Activated CD4-positive, alpha-beta memory T cell treated with anti-CD3 and anti-CD28 coated beads, Interleukin-2, amount 10 ng/mL, durations not matched to agents 7 days and 5 days (primary cell): ENCODE results near the gene THOC7. TPM values are rescaled to one million over a fixed set of nuclear protein-coding genes. Genes with fewer than 3 reads are reported as not detected.

Source experiments
- CTCF ChIA-PET: fragments of 350-600 bp; sonication (Branson Sonifier 250); formaldehyde crosslinking; loops from one replicate; lab custom pipeline; 2021; ENCODE audit warnings: antibody characterized with exemption, inconsistent platforms; lab: Charles Lee
- POLR2A ChIA-PET: fragments of 350-600 bp; sonication (Branson Sonifier 250); formaldehyde crosslinking; loops from one replicate; lab custom pipeline; 2021; ENCODE audit warnings: antibody characterized with exemption; lab: Charles Lee
- DNase-seq: peaks from one replicate; pipeline ENCODE4 v3.0.0-alpha.2; 2020
- H3K27ac Mint-ChIP-seq: one replicate; pipeline ENCODE4 v1.8.0; 2021; ENCODE audit warnings: mild to moderate bottlenecking, mixed read lengths
- H3K27me3 Mint-ChIP-seq: one replicate; pipeline ENCODE4 v1.8.0; 2021; ENCODE audit warnings: mixed read lengths
- H3K36me3 Mint-ChIP-seq: one replicate; pipeline ENCODE4 v1.8.0; 2021; ENCODE audit warnings: low read depth, mixed read lengths
- H3K4me1 Mint-ChIP-seq: one replicate; pipeline ENCODE4 v1.8.0; 2021; ENCODE audit warnings: mixed read lengths
- H3K4me3 Mint-ChIP-seq: one replicate; pipeline ENCODE4 v1.8.0; 2021; ENCODE audit warnings: mild to moderate bottlenecking, mixed read lengths
- H3K9me3 Mint-ChIP-seq: one replicate; pipeline ENCODE4 v1.8.0; 2021; ENCODE audit warnings: mixed read lengths
- total RNA-seq, 2 experiments: library from RNA; stranded (reverse); gene quantifications; one replicate each; pipeline ENCODE4 v1.2.3, GENCODE V29; 2021

THOC7 gene
- total RNA-seq, 2 experiments from 2014 or later, result 78.4 to 79.2 TPM

DNA sequence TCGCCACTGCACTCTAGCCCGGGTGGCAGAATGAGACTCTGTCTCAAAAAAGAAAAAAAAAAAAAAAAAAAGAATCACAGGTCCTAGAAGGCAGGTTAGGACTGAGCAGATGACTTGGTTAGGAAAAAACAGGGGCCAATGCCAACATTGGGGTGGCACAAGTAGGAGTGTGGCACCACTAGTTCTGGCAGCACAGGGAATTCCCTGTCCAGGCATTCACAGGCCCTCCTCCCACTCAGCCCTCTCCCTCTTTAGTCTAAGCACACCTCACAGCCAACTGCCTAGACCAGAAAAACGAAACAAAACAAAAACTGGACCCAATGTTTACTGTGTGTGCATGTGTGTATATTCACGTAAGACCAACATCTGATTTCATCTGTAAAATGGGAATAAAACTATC, 10.5 kb downstream of the THOC7 start:
- no peak for DNase-seq
- Mint-ChIP-seq H3K27me3 (no peaks in the 10 kb centered on the region), H3K9me3 (no peaks in the 10 kb centered on the region), H3K36me3 (peaks cover 18% of the 10 kb centered on the region), H3K27ac (no peak overlapping the region), H3K4me1 (peaks cover 15% of the 10 kb centered on the region), H3K4me3 (no peak overlapping the region)
- ChIA-PET CTCF (no interaction called here), POLR2A (no interaction called here)

- Mint-ChIP-seq H3K9me3 (no peaks in the 10 kb centered on the region), H3K4me1 (peaks cover 12% of the 10 kb centered on the region), H3K27ac (no peak overlapping the region), H3K27me3 (no peaks in the 10 kb centered on the region), H3K4me3 (no peak overlapping the region), H3K36me3 (peaks cover 18% of the 10 kb centered on the region)
- ChIA-PET CTCF (no interaction called here), POLR2A (no interaction called here)
- no peak for DNase-seq
These were observed 12.3 kb downstream of the THOC7 start for GRCh38 chr3:63851287-63851686.

DNA sequence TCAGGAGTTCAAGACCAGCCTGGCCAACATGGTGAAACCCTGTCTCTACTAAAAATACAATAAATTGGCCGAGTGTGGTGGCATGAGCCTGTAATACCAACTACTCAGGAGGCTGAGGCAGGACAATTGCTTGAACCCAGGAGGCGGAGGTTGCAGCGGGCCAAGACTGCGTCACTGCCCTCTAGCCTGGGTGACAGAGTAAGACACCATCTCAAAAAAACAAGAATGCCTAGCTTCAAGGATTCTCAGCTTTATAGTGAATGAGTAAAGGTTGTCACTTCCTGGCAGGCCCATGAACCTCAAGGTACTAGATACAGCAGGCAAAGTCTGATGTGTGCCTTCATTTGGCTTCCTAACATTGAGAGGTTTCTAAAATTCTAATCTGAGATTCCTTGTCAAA, 14.4 kb downstream of the THOC7 start:
- H3K36me3 Mint-ChIP-seq, result peaks cover 21% of the 10 kb centered on the region
- H3K27ac Mint-ChIP-seq, result no peak overlapping the region
- no peaks in the 10 kb centered on the region for H3K27me3 Mint-ChIP-seq
- H3K9me3 Mint-ChIP-seq, result no peaks in the 10 kb centered on the region
- DNase-seq, result no peak
- no peaks in the 10 kb centered on the region for H3K4me1 Mint-ChIP-seq
- no peak overlapping the region for H3K4me3 Mint-ChIP-seq
- POLR2A ChIA-PET, result interaction anchor here (1.2 kb wide), 1 partner anchor 22 kb away, joined by 3 read pairs; no protein-coding TSS in a partner anchor
- CTCF ChIA-PET, result no interaction called here

DNA sequence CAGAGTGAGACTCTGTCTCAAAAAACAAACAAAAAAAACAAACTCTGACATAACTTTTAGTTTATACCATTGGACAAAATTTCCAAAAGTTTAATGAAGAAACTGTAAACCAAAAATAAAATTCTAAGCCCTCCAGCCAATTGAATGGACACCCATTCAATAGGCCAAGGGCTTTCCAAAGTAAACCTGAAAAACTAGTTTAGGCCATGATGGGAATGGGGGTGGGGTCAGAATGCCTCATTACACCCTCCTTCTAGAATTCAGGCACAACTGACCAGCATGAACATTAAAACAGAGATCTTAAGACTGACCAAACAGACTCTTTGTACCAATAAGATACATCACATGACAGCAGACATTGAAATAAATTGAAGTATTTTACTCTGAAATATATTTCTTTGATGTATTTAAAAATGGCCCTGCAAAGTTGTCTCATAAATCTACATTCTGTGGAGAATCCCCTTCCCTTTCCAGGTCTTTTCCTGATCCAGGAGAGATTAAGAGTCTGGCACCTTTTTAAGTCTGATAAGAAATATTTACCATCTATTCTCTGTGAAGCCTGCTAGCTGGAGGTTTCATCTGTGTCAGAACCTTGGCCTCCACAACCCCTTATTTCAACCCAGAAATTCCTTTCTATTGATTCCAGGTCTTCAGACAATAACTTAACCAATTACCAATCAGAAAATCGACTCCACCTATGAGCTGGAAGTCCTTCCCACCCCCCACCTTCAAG, 15.7 kb downstream of the THOC7 start:
- CTCF ChIA-PET, result interaction anchor here (0.6 to 1.3 kb wide), 2 partner anchors 176 to 312 kb away, joined by 3 read pairs; no protein-coding TSS in a partner anchor
- POLR2A ChIA-PET, result interaction anchor here (1.2 kb wide), 1 partner anchor 23 kb away, joined by 3 read pairs; no protein-coding TSS in a partner anchor
- Mint-ChIP-seq H3K4me3 (no peak overlapping the region), H3K4me1 (no peaks in the 10 kb centered on the region), H3K27me3 (no peaks in the 10 kb centered on the region), H3K36me3 (peaks cover 26% of the 10 kb centered on the region), H3K9me3 (no peaks in the 10 kb centered on the region), H3K27ac (no peak overlapping the region)
- DNase-seq, result no peak

- H3K27ac Mint-ChIP-seq, result no peak overlapping the region
- no peaks in the 10 kb centered on the region for H3K9me3 Mint-ChIP-seq
- H3K27me3 Mint-ChIP-seq, result no peaks in the 10 kb centered on the region
- ChIA-PET CTCF (no interaction called here), POLR2A (no interaction called here)
- peaks cover 19% of the 10 kb centered on the region for H3K36me3 Mint-ChIP-seq
- no peaks in the 10 kb centered on the region for H3K4me1 Mint-ChIP-seq
- no peak overlapping the region for H3K4me3 Mint-ChIP-seq
- no peak for DNase-seq
These were observed 18.4 kb downstream of the THOC7 start for GRCh38 chr3:63845215-63845614.

DNA sequence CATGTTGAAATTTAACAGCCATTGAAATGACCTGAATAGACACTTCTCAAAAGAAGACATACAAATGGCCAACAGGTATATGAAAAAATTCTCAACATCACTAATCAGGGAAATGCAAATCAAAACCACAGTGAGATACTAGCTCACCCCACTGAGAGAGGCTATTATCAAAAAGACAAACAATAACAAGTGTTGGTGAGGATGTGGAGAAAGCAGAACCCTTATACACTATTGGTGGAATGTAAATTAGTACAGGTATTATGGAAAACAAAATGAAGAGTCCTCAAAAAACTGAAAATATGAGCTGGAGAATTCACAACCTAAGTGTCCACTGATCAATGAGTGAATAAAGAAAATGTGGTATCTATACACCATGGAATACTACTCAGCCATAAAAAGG, 21.5 kb downstream of the THOC7 start:
- CTCF ChIA-PET, result no interaction called here
- Mint-ChIP-seq H3K4me1 (no peaks in the 10 kb centered on the region), H3K27ac (no peak overlapping the region), H3K36me3 (peaks cover 16% of the 10 kb centered on the region), H3K9me3 (no peaks in the 10 kb centered on the region), H3K27me3 (no peaks in the 10 kb centered on the region), H3K4me3 (no peak overlapping the region)
- POLR2A ChIA-PET, result no interaction called here
- no peak for DNase-seq

- POLR2A ChIA-PET, result no interaction called here
- Mint-ChIP-seq H3K4me1 (no peaks in the 10 kb centered on the region), H3K9me3 (no peaks in the 10 kb centered on the region), H3K27ac (no peak overlapping the region), H3K27me3 (no peaks in the 10 kb centered on the region), H3K4me3 (no peak overlapping the region), H3K36me3 (peaks cover 16% of the 10 kb centered on the region)
- CTCF ChIA-PET, result no interaction called here
- DNase-seq, result no peak
These were observed 21.9 kb downstream of the THOC7 start for GRCh38 chr3:63841704-63842103.

DNA sequence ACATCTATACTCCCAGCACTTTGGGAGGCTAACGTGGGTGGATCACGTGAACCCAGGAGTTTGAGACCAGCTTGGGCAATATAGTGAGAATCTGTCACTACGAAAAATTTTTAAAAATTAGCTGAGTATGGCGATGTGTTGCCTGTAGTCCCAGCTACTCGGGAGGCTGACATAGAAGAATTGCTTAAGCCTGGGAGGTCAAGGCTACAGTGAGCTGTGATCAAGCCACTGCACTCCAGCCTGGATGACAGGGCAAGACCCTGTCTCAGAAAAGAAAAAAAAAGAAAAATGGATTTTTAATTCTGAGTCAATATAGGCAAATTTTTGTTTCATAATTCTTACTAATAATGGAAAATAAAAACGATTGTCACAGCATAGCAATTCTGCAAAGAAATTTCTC, 31.2 kb downstream of the THOC7 start:
- Mint-ChIP-seq H3K27me3 (no peaks in the 10 kb centered on the region), H3K36me3 (peaks cover 28% of the 10 kb centered on the region), H3K4me3 (no peak overlapping the region), H3K9me3 (no peaks in the 10 kb centered on the region), H3K27ac (no peak overlapping the region), H3K4me1 (no peaks in the 10 kb centered on the region)
- ChIA-PET POLR2A (no interaction called here), CTCF (interaction anchor here (0.8 to 0.9 kb wide), 2 partner anchors 14 to 191 kb away, joined by 3 to 4 read pairs; partner anchors contain the start of gene C3orf49)
- no peak for DNase-seq

DNA sequence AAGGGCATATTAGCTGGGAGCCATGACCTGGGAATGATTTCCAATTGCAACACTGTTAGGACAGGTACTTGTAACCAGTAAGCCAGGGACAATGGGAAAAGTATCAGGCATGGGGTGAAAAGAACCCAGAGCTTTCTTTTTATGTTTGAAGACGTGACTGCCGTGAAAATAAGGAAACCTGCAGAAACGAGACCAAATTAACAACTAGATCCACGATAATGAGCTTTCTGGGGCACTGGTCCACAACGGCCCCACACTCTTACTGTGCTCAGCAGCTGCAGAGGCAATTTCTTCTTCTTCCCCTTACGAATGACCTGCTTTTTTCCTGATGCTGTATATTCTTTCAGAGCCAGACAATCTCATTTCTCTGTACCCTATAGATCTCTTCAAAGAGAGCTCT, 33.1 kb downstream of the THOC7 start:
- no peak for DNase-seq
- Mint-ChIP-seq H3K4me3 (no peak overlapping the region), H3K36me3 (peaks cover 28% of the 10 kb centered on the region), H3K27me3 (no peaks in the 10 kb centered on the region), H3K9me3 (no peaks in the 10 kb centered on the region), H3K4me1 (no peaks in the 10 kb centered on the region), H3K27ac (no peak overlapping the region)
- POLR2A ChIA-PET, result no interaction called here
- CTCF ChIA-PET, result interaction anchor here (3.6 kb wide), 1 partner anchor 12 kb away, joined by 20 read pairs; the partner anchor contains the start of gene C3orf49

GRCh38 chr3:63824309-63824708, 39.3 kb downstream of the THOC7 start:
- no peaks in the 10 kb centered on the region for H3K27me3 Mint-ChIP-seq
- POLR2A ChIA-PET, result no interaction called here
- no peaks in the 10 kb centered on the region for H3K4me1 Mint-ChIP-seq
- no peaks in the 10 kb centered on the region for H3K36me3 Mint-ChIP-seq
- CTCF ChIA-PET, result no interaction called here
- no peak overlapping the region for H3K27ac Mint-ChIP-seq
- no peak for DNase-seq
- H3K4me3 Mint-ChIP-seq, result no peak overlapping the region
- H3K9me3 Mint-ChIP-seq, result no peaks in the 10 kb centered on the region

GRCh38 chr3:63819151-63819398, 44.5 kb downstream of the THOC7 start, which contains the start of gene C3orf49:
Gene C3orf49, plus strand, starts transcription at chr3:63819299. Its CDS starts 173 bp downstream, at chr3:63819472.
- Mint-ChIP-seq H3K4me1 (no peaks in the 10 kb centered on the region), H3K27ac (no peak within 1 kb of the TSS), H3K27me3 (no peaks in the 10 kb centered on the region), H3K9me3 (no peaks in the 10 kb centered on the region), H3K4me3 (no peak within 1 kb of the TSS), H3K36me3 (no peaks in the 10 kb centered on the region)
- POLR2A ChIA-PET, result no interaction called here
- no peak for DNase-seq
- CTCF ChIA-PET, result interaction anchor here (1.2 to 4.4 kb wide), 6 partner anchors 11 to 470 kb away, joined by 4 to 23 read pairs (median 14); no protein-coding TSS in a partner anchor

DNA sequence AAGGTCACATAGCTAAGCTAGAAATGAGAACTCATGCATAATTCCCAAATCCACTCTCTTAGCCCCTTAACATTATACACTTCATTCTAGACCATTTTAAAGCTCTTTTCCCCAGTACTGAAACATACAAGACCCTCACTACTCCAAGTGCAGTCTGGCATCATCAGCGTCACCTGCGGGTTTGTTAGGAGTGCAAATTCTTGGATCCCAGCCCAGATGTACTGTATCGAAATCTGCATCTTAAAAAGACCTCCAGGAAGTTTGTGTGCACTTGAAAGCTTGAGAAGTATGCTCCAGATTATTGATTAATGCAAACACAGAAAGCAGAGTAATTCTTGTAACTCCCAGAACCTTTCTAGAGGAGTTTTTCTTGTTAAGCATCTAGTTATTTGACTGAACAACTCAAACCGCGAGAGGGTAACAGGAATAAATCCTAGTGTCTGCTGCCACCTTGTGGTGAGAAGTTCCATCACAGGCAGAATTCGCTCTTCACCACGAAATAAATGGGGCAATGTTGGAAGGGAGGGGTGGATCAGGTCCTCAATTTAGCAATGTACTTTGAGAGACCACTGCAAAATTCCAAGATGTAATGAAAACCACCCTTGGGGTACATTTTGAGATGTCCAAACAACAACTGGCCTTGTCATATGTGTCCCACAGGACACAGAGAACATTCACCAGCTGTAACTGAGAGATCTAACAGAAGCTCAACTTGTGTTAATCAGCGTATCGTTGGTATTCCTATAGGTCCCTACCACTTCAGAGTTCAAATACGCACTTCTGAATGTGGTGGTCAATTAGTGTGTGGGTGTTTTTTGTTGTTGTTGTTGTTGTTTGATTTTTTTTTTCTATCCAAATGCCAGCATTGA, 45.1 kb downstream of the THOC7 start:
- Mint-ChIP-seq H3K36me3 (no peaks in the 10 kb centered on the region), H3K27ac (no peak overlapping the region), H3K27me3 (no peaks in the 10 kb centered on the region), H3K9me3 (no peaks in the 10 kb centered on the region), H3K4me3 (no peak overlapping the region), H3K4me1 (no peaks in the 10 kb centered on the region)
- ChIA-PET CTCF (interaction anchor here (0.5 to 4.4 kb wide), 7 partner anchors 12 to 469 kb away, joined by 4 to 23 read pairs (median 7); no protein-coding TSS in a partner anchor), POLR2A (no interaction called here)
- peak; percentile 60 for DNase-seq

GRCh38 chr3:63817225-63817624, 46.4 kb downstream of the THOC7 start:
- no peaks in the 10 kb centered on the region for H3K27me3 Mint-ChIP-seq
- H3K9me3 Mint-ChIP-seq, result no peaks in the 10 kb centered on the region
- H3K27ac Mint-ChIP-seq, result no peak overlapping the region
- DNase-seq, result no peak
- ChIA-PET CTCF (interaction anchor here (0.7 to 4.4 kb wide), 5 partner anchors 13 to 472 kb away, joined by 3 to 23 read pairs (median 20); no protein-coding TSS in a partner anchor), POLR2A (no interaction called here)
- H3K4me3 Mint-ChIP-seq, result no peak overlapping the region
- no peaks in the 10 kb centered on the region for H3K4me1 Mint-ChIP-seq
- H3K36me3 Mint-ChIP-seq, result no peaks in the 10 kb centered on the region
